GM19025 (cell line): ENCODE results near the gene RNF128.

Source experiments
- ATAC-seq: cut with Tn5 transposase; IDR thresholded peaks from one replicate; pipeline ENCODE4 v1.9.1; 2021; ENCODE audit warnings: mild to moderate bottlenecking, low read depth, moderate library complexity; ENCODE audit not compliant: unreplicated experiment

The RNF128 gene

DNA sequence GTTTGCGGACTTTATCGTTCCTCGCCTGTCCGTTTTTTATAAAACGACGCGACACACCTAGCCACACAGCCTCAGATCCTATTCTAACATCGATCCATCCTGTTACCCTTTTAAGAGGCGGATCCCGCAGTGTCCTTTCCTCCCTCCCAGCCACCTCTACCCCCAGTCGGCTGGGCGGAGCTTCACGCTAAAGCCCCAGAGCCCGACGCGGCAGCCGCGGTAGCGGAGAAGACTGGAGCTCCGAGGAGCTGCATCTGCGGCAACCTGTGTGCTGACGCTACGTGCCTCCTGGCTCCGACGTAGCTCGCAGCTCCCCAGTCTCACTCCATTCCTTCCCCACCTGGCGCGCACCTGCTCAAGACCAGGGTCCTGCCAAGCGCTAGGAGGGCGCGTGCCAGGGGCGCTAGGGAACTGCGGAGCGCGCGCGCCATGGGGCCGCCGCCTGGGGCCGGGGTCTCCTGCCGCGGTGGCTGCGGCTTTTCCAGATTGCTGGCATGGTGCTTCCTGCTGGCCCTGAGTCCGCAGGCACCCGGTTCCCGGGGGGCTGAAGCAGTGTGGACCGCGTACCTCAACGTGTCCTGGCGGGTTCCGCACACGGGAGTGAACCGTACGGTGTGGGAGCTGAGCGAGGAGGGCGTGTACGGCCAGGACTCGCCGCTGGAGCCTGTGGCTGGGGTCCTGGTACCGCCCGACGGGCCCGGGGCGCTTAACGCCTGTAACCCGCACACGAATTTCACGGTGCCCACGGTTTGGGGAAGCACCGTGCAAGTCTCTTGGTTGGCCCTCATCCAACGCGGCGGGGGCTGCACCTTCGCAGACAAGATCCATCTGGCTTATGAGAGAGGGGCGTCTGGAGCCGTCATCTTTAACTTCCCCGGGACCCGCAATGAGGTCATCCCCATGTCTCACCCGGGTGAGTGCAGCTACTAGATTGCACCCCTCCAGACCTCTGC, at the start of gene RNF128:
Gene RNF128, plus strand, starts transcription at position 217 of the 953 bp plus-strand sequence. Its CDS starts 213 bp downstream, at position 430.
- ATAC-seq = no peak

DNA sequence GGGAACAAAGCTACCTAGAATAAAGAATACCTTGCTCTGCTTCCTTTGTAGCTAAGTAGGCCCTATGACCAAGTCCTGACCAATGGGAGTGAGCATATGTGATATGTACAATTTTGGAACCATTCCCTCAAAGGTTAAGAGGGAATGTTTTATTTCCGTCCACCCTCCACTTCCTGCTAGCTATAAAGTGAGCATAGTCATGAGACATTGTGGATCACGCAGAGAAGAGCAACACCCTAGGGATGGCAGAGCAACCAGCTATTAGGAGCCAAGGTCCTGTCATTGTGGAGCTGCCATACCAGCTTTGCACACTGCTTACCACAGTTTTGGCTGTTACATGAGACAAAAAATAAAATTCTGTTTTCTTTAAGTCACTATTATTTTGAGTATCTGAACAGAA, 45.8 kb upstream of the RNF128 start:
- no peak for ATAC-seq

DNA sequence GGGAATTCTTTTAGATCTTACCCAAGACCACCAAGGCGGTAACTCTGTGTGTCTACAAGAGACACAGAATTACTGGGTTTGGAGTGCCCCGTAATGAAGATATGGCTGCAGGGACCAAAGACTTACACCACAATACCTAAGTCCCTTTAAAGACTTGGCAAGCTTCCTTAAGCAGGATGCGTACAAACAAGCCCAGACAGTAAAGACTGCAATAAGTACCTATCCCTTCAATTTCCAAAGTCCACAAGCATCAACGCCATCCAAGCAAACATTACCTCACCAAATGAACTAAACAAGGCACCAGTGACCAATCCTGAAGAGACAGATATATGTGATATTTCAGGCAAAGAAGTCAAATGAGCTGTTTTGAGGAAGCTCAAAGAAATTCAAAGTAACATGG, 42.3 kb upstream of the RNF128 start:
- no peak for ATAC-seq

DNA sequence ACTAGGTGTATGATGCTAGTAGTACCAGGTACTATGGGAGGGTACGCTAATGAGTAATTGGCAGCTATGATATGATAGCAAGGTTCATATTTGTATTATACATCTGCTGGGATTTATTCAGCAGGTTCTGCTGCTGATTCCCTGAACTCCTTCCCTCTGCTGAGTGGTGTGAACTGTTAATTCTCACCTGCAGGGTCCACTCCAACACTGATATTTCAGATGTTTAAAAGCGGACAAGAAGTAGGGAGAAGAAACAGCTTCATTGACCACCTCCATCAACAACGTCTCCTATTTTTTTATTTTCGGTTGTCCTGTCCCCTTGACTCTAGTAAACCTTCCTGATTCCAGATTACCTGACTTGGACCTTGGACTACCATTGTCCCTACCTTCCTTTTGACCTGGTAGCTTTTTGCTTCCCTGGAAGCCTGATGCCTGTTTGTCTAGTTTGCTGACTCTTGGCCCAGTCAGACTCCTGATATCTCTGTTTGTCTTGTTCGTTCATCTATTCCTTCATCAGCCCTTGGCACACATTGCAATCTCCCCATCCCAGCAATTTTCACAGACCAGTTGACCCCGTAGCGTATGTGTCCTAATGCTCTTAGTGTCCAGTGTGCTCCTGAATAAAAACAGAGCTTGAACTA, 34.0 kb upstream of the RNF128 start:
- no peak for ATAC-seq

- ATAC-seq = no peak
Measured at GRCh38 chrX:106696502-106696901, 30.0 kb upstream of the RNF128 start.

- no peak for ATAC-seq
Measured at GRCh38 chrX:106698693-106699092, 27.8 kb upstream of the RNF128 start.

DNA sequence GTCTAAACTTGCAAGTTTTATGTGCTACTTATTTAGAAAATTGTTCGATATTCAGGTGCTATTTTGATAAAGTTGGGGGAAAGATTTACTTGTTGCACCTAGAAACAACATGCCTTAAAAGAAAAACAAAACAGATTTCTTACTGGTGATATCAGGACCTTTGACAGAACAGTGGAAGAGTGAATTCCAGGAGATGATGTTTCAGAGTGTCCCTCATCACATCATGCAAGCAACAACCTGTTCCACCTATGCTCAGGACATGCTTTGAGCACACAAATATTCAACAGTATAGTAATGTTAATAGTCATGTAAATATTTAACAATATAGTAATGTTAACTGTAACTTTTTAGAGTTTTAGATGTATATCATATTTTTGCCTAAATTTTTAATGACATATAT, 23.9 kb upstream of the RNF128 start:
- no peak for ATAC-seq

GRCh38 chrX:106706466-106706865, 20.0 kb upstream of the RNF128 start:
- no peak for ATAC-seq

DNA sequence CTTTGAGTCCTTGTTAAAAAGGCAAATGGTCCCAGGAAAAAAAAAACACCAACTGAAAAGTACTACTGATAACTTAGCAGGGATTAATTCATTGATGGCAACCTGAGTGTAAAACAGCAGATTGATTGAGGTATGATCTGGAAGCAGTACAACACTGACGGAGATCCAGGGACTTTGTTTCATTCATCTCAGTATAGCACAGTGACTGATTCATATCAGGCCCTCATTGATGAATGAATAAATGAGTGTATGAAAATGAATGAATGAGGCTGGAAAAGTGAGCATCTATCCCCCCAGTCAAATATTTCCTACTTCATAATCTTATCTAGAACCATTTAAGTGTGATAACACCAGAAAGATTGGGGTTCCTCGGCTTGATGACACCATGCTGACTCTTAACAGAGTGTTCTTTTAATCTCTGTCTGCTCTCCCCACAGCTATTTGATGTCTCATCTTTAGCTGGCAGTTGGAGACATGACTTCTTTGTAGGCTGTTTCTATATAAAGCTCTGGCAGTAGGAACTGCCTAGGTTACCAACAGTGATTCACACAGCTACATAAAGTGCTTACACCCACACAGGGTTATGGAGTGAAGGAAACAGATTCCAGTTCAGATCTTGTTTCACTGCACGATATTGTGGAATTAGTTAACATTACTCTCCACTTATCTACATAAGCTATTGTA, 18.6 kb upstream of the RNF128 start:
- ATAC-seq = no peak

DNA sequence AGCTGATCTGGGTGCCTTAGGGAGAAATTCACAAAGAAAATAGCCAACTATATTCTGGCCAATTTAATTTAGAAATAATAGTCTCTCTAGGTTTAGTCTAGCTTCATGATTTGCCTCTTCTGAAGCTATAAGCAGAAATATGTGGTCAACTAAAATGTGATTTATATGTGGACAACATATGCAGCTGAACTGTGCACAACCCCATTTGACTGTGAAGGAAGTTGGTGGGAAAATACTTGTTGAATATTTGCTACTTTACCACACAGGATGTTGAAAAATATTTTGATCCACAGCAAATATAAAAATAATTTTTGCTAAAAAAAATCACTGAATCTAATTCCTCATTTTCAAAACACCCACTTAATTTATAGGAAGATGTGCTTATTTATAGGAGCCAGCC, 15.7 kb upstream of the RNF128 start:
- no peak for ATAC-seq

DNA sequence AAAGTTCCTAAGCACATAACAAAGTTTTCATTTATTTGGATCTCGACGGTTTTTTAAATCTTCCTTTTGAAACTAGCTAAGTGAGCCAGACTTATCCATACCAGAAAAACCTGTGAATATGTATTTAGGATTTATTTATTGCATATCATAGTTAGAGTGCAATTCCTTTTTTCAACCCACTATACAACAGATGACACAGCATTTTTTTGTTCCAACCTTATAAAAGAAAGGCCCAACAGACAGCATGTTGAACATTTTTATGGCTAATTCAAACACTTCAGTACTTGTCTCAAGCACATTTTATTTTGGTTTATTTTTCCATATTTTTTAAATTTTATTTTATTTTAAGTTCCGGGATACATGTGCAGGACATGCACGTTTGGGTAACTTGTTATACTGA, 15.1 kb upstream of the RNF128 start:
- no peak for ATAC-seq

DNA sequence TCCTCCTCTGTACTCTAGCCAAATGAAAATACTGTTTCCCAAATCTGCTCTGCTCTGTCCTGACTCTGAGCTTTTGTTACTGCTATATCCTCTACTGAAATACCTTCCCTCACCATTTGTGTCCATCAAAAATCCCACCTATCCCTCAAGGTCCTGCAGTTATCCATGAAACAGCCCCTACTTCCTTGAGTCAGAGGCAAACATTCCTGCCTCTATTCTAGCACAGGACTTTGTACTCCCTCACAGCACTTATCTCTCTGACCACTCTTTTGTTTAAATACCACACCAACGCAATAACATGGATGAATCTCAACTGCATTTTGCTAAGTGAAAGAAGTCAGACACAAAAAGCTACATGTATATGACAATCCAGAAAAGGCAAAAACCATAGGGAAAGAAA, 10.5 kb upstream of the RNF128 start:
- ATAC-seq = no peak

- no peak for ATAC-seq
Measured at GRCh38 chrX:106716463-106716862, 10.0 kb upstream of the RNF128 start.

DNA sequence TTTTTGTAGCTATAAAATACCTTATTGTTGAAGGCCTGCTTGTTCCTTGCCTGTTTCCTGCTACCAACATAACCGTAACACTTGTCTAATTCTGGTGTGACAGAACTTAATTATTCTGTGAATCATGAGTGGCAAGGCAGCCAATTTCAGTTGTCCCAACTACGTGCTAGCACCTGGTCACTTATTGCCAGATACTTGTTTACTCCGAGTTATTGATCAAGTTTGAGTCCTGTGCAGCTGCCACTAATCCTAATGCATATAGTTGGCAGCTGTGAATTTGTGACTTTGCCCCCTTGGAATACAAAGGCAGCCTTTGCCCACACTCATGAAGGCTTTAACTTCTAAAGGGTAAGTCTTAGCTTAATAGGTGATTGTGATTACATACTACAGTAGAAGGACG, 7.8 kb upstream of the RNF128 start:
- ATAC-seq = no peak

- no peak for ATAC-seq
Measured at GRCh38 chrX:106725931-106726330, 570 bp upstream of the RNF128 start.

DNA sequence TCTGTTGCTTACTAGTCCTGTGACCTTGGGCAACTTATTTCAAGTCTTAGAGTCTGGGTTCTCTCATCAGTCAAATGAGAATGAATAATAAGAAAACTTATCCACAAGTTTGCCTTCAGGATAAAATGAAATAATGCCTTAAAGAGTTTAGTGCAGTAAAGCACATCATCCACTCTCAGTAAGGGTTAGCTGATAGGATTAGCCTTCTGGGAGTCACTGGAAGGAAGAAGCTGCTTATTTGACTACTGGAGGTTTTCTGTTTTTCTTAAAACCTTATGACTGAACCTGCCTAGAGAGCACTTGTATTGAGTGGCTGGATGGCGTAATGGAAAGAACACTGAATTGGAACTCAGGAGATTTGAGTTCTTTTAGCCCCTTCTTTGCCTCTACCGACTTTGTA, 1.8 kb downstream of the RNF128 start:
- no peak for ATAC-seq

GRCh38 chrX:106730401-106730800, 3.9 kb downstream of the RNF128 start:
- no peak for ATAC-seq

DNA sequence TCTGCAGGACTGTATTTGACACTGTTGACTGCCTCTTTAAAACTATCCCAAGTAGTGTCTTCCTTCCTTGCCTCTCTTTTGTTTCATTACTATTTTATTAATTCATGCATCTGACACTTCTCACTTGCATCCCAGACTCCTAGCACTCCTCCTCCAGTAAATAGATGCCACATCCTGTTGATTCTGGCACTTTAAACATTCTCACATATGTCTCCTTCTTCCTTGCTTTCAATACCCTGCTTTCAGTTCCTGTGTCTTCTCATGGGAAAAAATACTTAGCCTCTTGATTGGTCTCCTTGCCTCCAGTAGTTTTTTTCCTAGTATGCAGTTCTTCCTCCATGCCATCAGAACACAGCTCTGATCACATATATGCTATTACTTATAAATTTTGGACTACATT, 5.1 kb downstream of the RNF128 start:
- no peak for ATAC-seq

DNA sequence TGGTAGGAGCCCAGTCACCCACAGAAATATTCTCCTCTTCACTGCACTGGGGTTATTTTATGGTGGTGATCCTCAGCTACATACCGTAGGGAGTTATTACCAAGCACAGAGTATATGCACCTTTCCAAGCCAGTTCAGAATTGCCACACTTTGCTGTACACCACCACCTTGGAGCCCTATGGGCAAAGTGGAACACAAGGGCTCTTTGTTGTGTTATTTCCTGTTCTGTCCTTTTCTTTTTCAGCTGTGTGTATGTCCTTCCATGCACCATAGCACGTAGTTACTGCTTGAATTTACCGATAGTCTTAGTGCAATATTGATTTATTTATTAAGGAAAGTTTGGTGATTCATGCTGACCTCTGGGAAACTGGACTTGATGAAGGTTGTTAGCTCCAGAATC, 8.3 kb downstream of the RNF128 start:
- ATAC-seq = no peak

GRCh38 chrX:106740193-106740780, 13.8 kb downstream of the RNF128 start:
- ATAC-seq = no peak

- no peak for ATAC-seq
Measured at GRCh38 chrX:106742193-106742592, 15.7 kb downstream of the RNF128 start.
